Ovary (tissue), 9 donors: ENCODE measurements around the gene MSI2. TPM values are rescaled to one million over a fixed set of nuclear protein-coding genes. Genes with fewer than 3 reads are reported as not detected.

Source experiments
- DNase-seq, 5 donors: peaks; one replicate each; pipeline ENCODE4 v3.0.0-alpha.2; 2019 to 2020
- H3K27ac ChIP-seq, 2 donors: fragments of 200-600 bp; one replicate each; pipeline versions ENCODE4 v1.5.1 to v1.8.0; 2019 to 2022
- H3K27me3 ChIP-seq: fragments of 200-600 bp; one replicate; pipeline ENCODE4 v1.8.0; 2022
- H3K36me3 ChIP-seq: fragments of 200-600 bp; sonication (generic); one replicate; pipeline ENCODE4 v1.5.1; 2019
- H3K4me1 ChIP-seq: one replicate; pipeline ENCODE4 v1.8.1; 2013; ENCODE audit warnings: mild to moderate bottlenecking, moderate library complexity; ENCODE audit not compliant: insufficient read depth
- H3K4me3 ChIP-seq: fragments of 200-600 bp; sonication (generic); one replicate; pipeline ENCODE4 v1.5.1; 2017
- H3K9me3 ChIP-seq, 2 donors: fragments of 200-600 bp in 1 of 2; sonication (generic) in 1 of 2; one replicate each; pipeline versions ENCODE4 v1.5.1 to v1.8.1; 2013 to 2019; ENCODE audit warnings: mild to moderate bottlenecking in 1 of 2, moderate library complexity in 1 of 2
- CTCF ChIP-seq, 3 donors: fragments of 450-650 bp in 2 of 3; fragments of 200-600 bp in 1 of 3; IDR thresholded peaks; one replicate each; pipeline versions ENCODE4 v1.5.1 to v1.8.0; 2016 to 2022; ENCODE audit warnings: antibody characterized with exemption in 3 of 3, mild to moderate bottlenecking in 1 of 3
- EP300 ChIP-seq: sonication (generic); formaldehyde crosslinking; IDR thresholded peaks from one replicate; pipeline ENCODE4 v1.6.1; 2017; ENCODE audit warnings: antibody characterized with exemption
- POLR2A ChIP-seq: fragments of 450-650 bp; IDR thresholded peaks from one replicate; pipeline ENCODE4 v1.6.1; 2017; ENCODE audit warnings: antibody characterized with exemption, mild to moderate bottlenecking, moderate library complexity
- WGBS, 3 donors: extraction: QIAGEN DNeasy Blood & Tissue Kit in 1 of 3; methylation state at CpG; one replicate each; pipeline versions ENCODE4 v1.1.5 to v1.1.7; 2013 to 2017; 5-methylcytosine and 5-hydroxymethylcytosine counted together
- intact Hi-C, 4 donors: fragments of 100-400 bp; cut with DNase I; formaldehyde crosslinking; loops; one replicate each; pipeline versions ENCODE4 v1.11.0 to v1.15.1; 2022 to 2023
- polyA plus RNA-seq, 2 donors: library from polyadenylated mRNA; stranded (reverse); fragments of 200-250 nt in 1 of 2; fragments of 350-450 nt in 1 of 2; fragmentation: Illumina TruSeq in 1 of 2; extraction: RNeasy Lipid Tissue Mini Kit (QIAGEN cat#74804) in 1 of 2; gene quantifications; one replicate each; pipeline ENCODE4 v1.2.3, GENCODE V29; 2013 to 2014
- total RNA-seq, 7 donors: library from RNA; depleted of rRNA in 2 of 7; stranded (reverse); fragments of >200 nt in 2 of 7; fragmentation: NEBNext Ultra II Directional in 3 of 7; extraction: Animal tissue kit (Norgen Biotek cat#: 25700) in 3 of 7; gene quantifications; one replicate each; pipeline versions ENCODE4 v1.1.0 to v1.2.4, GENCODE V29; 2016 to 2023
- donor health status: DM: no; HTN: no; CAD: no; lungs with moderate emphysema.
- donor health status: DM: no; HTN: no; CAD: no.
- donor health status: Bipolar disorder and iron deficiency.
- donor health status: DM: yes; HTN: yes; CAD: no.
- donor health status: DM: no; HTN: no; CAD: no.
- donor health status: DM: yes; HTN: yes; CAD: no.

The MSI2 gene
- total and polyA plus RNA-seq, 9 donors = 43.1 to 199 (median 120) TPM

GRCh38 chr17:57704448-57704847 lies 448.1 kb downstream of the MSI2 start:
- intact Hi-C loops = no loop called here
- Histone ChIP-seq H3K36me3 (no peaks in the 10 kb centered on the region), H3K9me3 (no peaks in the 10 kb centered on the region), H3K27ac (no peak overlapping the region), H3K4me1 (no peaks in the 10 kb centered on the region), H3K4me3 (no peak overlapping the region), H3K27me3 (no peaks in the 10 kb centered on the region)
- 96 to 100% (median 100%) methylated on average over 1 of the region's 1 CpG for WGBS, 3 donors
- no peak for DNase-seq
- no peak for TF ChIP-seq POLR2A
- TF ChIP-seq EP300 = no peak

- H3K4me3 ChIP-seq = no peak overlapping the region
- no peak overlapping the region for H3K27ac ChIP-seq
- intact Hi-C loops = no loop called here
- no peaks in the 10 kb centered on the region for H3K27me3 ChIP-seq
- H3K36me3 ChIP-seq = no peaks in the 10 kb centered on the region
- 80 to 84% (median 82%) methylated on average over 12 of the region's 12 CpGs for WGBS, 3 donors
- TF ChIP-seq CTCF (IDR thresholded peaks at IDR 0.05) (no peak), EP300 (no peak), POLR2A (no peak)
- H3K4me1 ChIP-seq = no peaks in the 10 kb centered on the region
- DNase-seq = no peak
- no peaks in the 10 kb centered on the region for H3K9me3 ChIP-seq
These were observed 449.8 kb downstream of the MSI2 start for GRCh38 chr17:57705921-57706695.

GRCh38 chr17:57706761-57707160 lies 450.4 kb downstream of the MSI2 start:
- WGBS, 3 donors = 92 to 95% (median 95%) methylated on average over 9 of the region's 9 CpGs
- no peaks in the 10 kb centered on the region for H3K9me3 ChIP-seq
- no peaks in the 10 kb centered on the region for H3K27me3 ChIP-seq
- no peaks in the 10 kb centered on the region for H3K4me1 ChIP-seq
- TF ChIP-seq EP300 (no peak), CTCF (IDR thresholded peaks at IDR 0.05) (no peak), POLR2A (no peak)
- no peak for DNase-seq
- H3K4me3 ChIP-seq = no peak overlapping the region
- no peak overlapping the region for H3K27ac ChIP-seq
- H3K36me3 ChIP-seq = no peaks in the 10 kb centered on the region
- intact Hi-C loops = no loop called here

GRCh38 chr17:57707892-57708291 lies 451.6 kb downstream of the MSI2 start:
- peak in 3 of 5 donors; percentile 29 to 41 (median 32) for DNase-seq
- H3K9me3 ChIP-seq = no peaks in the 10 kb centered on the region

More at GRCh38 chr17:57707892-57708291, 451.6 kb downstream of the MSI2 start:
- intact Hi-C loops = no loop called here
- H3K4me3 ChIP-seq = no peak overlapping the region
- TF ChIP-seq POLR2A = no peak
- TF ChIP-seq CTCF (IDR thresholded peaks at IDR 0.05) = no peak
- TF ChIP-seq EP300 = no peak
- no peaks in the 10 kb centered on the region for H3K36me3 ChIP-seq
- H3K4me1 ChIP-seq = no peaks in the 10 kb centered on the region
- no peaks in the 10 kb centered on the region for H3K27me3 ChIP-seq
- H3K27ac ChIP-seq = no peak overlapping the region
- whole genome bisulfite sequencing, 3 donors = 7 to 14% (median 9%) methylated on average over 6 of the region's 6 CpGs
